OCI-LY3 (cell line): ENCODE measurements around the gene CAST.

Experiments used
- H2AFZ ChIP-seq: fragments of 200-600, 300-600 bp; shearing (Covaris generic); 2 replicates; pipeline ENCODE4 v1.6.0; 2014; ENCODE audit warnings: antibody characterized with exemption, low read depth, low read length
- H3K27ac ChIP-seq: fragments of 200-600, 300-600 bp; sonication (generic); 2 replicates; pipeline ENCODE4 v1.5.1; 2014; ENCODE audit warnings: mild to moderate bottlenecking, low read length, moderate library complexity, mixed read lengths
- H3K27me3 ChIP-seq: fragments of 200-600, 300-600 bp; sonication (generic); 2 replicates; pipeline ENCODE4 v1.6.1; 2014; ENCODE audit warnings: low read depth, low read length, mixed read lengths
- H3K36me3 ChIP-seq: fragments of 200-600, 300-600 bp; sonication (generic); replicated peaks from 2 replicates; pipeline ENCODE3; 2014; ENCODE audit warnings: low read depth, low read length, mixed read lengths
- H3K4me1 ChIP-seq: fragments of 300-600, 200-600 bp; sonication (generic); 2 replicates; pipeline ENCODE4 v1.6.1; 2014; ENCODE audit warnings: low read length, mixed read lengths
- H3K4me2 ChIP-seq: fragments of 200-600, 300-600 bp; sonication (generic); 2 replicates; pipeline ENCODE4 v1.6.1; 2014; ENCODE audit warnings: low read length, mixed read lengths
- H3K4me3 ChIP-seq: fragments of 300-600, 200-600 bp; sonication (generic); 2 replicates; pipeline ENCODE4 v1.5.1; 2014; ENCODE audit warnings: antibody characterized with exemption, mild to moderate bottlenecking, low read length, moderate library complexity
- H3K79me2 ChIP-seq: fragments of 300-600, 200-600 bp; shearing (Covaris generic); 2 replicates; pipeline ENCODE4 v1.6.1; 2014; ENCODE audit warnings: mild to moderate bottlenecking, low read length, mixed read lengths
- H3K9ac ChIP-seq: fragments of 300-600, 200-600 bp; shearing (Covaris generic); 2 replicates; pipeline ENCODE4 v1.6.0; 2014; ENCODE audit warnings: mild to moderate bottlenecking, low read length, moderate library complexity
- H3K9me3 ChIP-seq: fragments of 200-600, 300-600 bp; shearing (Covaris generic); 2 replicates; pipeline ENCODE4 v1.6.1; 2014; ENCODE audit warnings: low read length, mixed read lengths; ENCODE audit not compliant: insufficient read depth
- H4K20me1 ChIP-seq: fragments of 200-600, 300-600 bp; sonication (generic); 2 replicates; pipeline ENCODE4 v1.6.1; 2016; ENCODE audit warnings: low read length, mixed read lengths; ENCODE audit not compliant: insufficient read depth
- CTCF ChIP-seq: fragments of 200-600, 300-600 bp; sonication (generic); IDR thresholded peaks from 2 replicates; pipeline ENCODE4 v1.5.1; 2014; ENCODE audit warnings: antibody characterized with exemption, low read length, low read depth
- EZH2phosphoT487 ChIP-seq: fragments of 200-600 bp; shearing (Covaris generic); IDR thresholded peaks from 2 replicates; pipeline ENCODE4 v1.6.1; 2018; ENCODE audit warnings: antibody characterized with exemption, mixed run types, low read depth

CAST gene

GRCh38 chr5:96772111-96772510, 109.9 kb downstream of the CAST start:
- H3K27ac ChIP-seq, result no peak overlapping the region

GRCh38 chr5:96772542-96772941, 110.4 kb downstream of the CAST start:
- Histone ChIP-seq H3K4me3 (no peak overlapping the region), H3K9ac (no peak overlapping the region), H3K4me2 (no peak overlapping the region), H3K4me1 (no peaks in the 10 kb centered on the region), H3K36me3 (peaks cover 52% of the 10 kb centered on the region), H3K9me3 (no peaks in the 10 kb centered on the region), H4K20me1 (no peaks in the 10 kb centered on the region), H3K79me2 (no peaks in the 10 kb centered on the region), H2AFZ (no peak overlapping the region), H3K27me3 (no peaks in the 10 kb centered on the region), H3K27ac (no peak overlapping the region)
- no peak for TF ChIP-seq CTCF

More at GRCh38 chr5:96772111-96772510, 109.9 kb downstream of the CAST start:
- Histone ChIP-seq H3K79me2 (no peaks in the 10 kb centered on the region), H3K9ac (no peak overlapping the region), H3K4me3 (no peak overlapping the region), H3K27me3 (no peaks in the 10 kb centered on the region), H3K4me1 (no peaks in the 10 kb centered on the region), H3K36me3 (peaks cover 52% of the 10 kb centered on the region), H3K4me2 (no peak overlapping the region), H3K9me3 (no peaks in the 10 kb centered on the region), H4K20me1 (no peaks in the 10 kb centered on the region), H2AFZ (no peak overlapping the region)
- TF ChIP-seq CTCF, result no peak
- TF ChIP-seq EZH2phosphoT487, result no peak

GRCh38 chr5:96775050-96775449, 112.9 kb downstream of the CAST start:
- TF ChIP-seq EZH2phosphoT487 (no peak), CTCF (no peak)
- H3K36me3 ChIP-seq, result peaks cover 55% of the 10 kb centered on the region
- H2AFZ ChIP-seq, result no peak overlapping the region
- no peak overlapping the region for H3K4me2 ChIP-seq
- H4K20me1 ChIP-seq, result no peaks in the 10 kb centered on the region
- H3K4me3 ChIP-seq, result no peak overlapping the region
- no peak overlapping the region for H3K27ac ChIP-seq
- H3K9me3 ChIP-seq, result no peaks in the 10 kb centered on the region
- no peak overlapping the region for H3K9ac ChIP-seq
- no peaks in the 10 kb centered on the region for H3K27me3 ChIP-seq
- H3K4me1 ChIP-seq, result no peaks in the 10 kb centered on the region
- H3K79me2 ChIP-seq, result no peaks in the 10 kb centered on the region

- no peaks in the 10 kb centered on the region for H4K20me1 ChIP-seq
- no peaks in the 10 kb centered on the region for H3K4me1 ChIP-seq
- H3K4me3 ChIP-seq, result no peak overlapping the region
- H3K27ac ChIP-seq, result no peak overlapping the region
- TF ChIP-seq EZH2phosphoT487 (no peak), CTCF (no peak)
- peaks cover 52% of the 10 kb centered on the region for H3K36me3 ChIP-seq
- no peaks in the 10 kb centered on the region for H3K27me3 ChIP-seq
- no peak overlapping the region for H3K4me2 ChIP-seq
- no peaks in the 10 kb centered on the region for H3K79me2 ChIP-seq
- no peak overlapping the region for H3K9ac ChIP-seq
- H2AFZ ChIP-seq, result no peak overlapping the region
- no peaks in the 10 kb centered on the region for H3K9me3 ChIP-seq
These were observed 113.5 kb downstream of the CAST start for GRCh38 chr5:96775689-96776088.
